C4-2B (cell line): ENCODE measurements around the gene IGBP1.

Experiments used
- H3K27ac ChIP-seq: fragments of 450-650 bp; 2 replicates; pipeline ENCODE4 v1.5.1; 2017
- CTCF ChIP-seq: fragments of 450-650 bp; conservative IDR thresholded peaks from 2 replicates; pipeline ENCODE4 v1.5.1; 2017; ENCODE audit warnings: mild to moderate bottlenecking
- ZFX ChIP-seq: fragments of 450-650 bp; IDR thresholded peaks from 2 replicates; pipeline ENCODE4 v1.6.1; 2017

Gene IGBP1

GRCh38 chrX:70133303-70134115 is at the start of gene IGBP1:
Gene IGBP1 (plus strand): TSS chrX:70133447. CDS start chrX:70133948, 501 bp downstream.
- TF ChIP-seq ZFX (no peak), CTCF (peak; percentile 69)
- H3K27ac ChIP-seq, result peak within 1 kb of the TSS; percentile 87

- TF ChIP-seq ZFX (no peak), CTCF (no peak)
- H3K27ac ChIP-seq, result no peak overlapping the region
Measured at GRCh38 chrX:70084592-70085240, 48.5 kb upstream of the IGBP1 start.

- TF ChIP-seq ZFX (no peak), CTCF (no peak)
- peak overlapping the region; percentile 43 for H3K27ac ChIP-seq
Measured at GRCh38 chrX:70087857-70088630, 45.2 kb upstream of the IGBP1 start.

GRCh38 chrX:70088751-70089150 is 44.5 kb upstream of the IGBP1 start:
- TF ChIP-seq ZFX (no peak), CTCF (no peak)
- no peak overlapping the region; the same call in 1 of the 2 replicates for H3K27ac ChIP-seq

- H3K27ac ChIP-seq, result no peak overlapping the region
- no peak for TF ChIP-seq ZFX
- TF ChIP-seq CTCF, result no peak
Measured at GRCh38 chrX:70089604-70090297, 43.5 kb upstream of the IGBP1 start.

- TF ChIP-seq ZFX (no peak), CTCF (no peak)
- H3K27ac ChIP-seq, result no peak overlapping the region
Measured at GRCh38 chrX:70092247-70092646, 41.0 kb upstream of the IGBP1 start.
